ENCODE data around the gene CBFA2T2. TPM values are rescaled to one million over a fixed set of nuclear protein-coding genes. Genes with fewer than 3 reads are reported as not detected.

The CBFA2T2 gene
- total and polyA plus RNA-seq, 2 donors (not counting 3 experiments of a cell fraction or from before 2014, with no cell fraction given): 10.7 to 12.1 TPM

DNA sequence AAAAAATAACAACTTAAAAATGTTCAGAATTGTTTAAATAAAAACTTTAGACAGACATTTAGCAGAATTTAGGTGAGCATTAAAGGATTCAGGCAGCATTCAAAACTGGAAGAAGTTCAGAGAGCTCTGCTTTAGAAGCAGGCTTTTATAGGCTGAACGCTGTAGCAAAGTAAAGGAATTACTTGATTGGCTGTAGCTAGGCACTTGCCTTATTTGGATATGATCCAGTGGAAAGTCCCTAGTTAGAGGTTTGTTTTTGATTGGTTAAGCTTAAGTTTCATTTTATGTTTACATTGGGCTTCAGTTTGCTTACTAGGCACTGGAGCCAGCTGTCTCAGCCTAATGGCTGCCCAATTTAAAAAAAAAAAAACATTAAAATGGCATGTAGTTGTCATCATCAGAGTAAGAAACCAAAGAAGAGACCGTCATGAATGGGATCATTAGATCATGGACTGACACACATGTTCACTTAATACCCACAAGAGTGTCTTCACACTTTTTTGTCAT, 65.1 kb downstream of the CBFA2T2 start:
- ChIA-PET CTCF (interaction anchor here (0.7 to 1.0 kb wide), 4 partner anchors 9 to 23 kb away, joined by 3 to 6 read pairs (median 4); no protein-coding TSS in a partner anchor), POLR2A (interaction anchor here (0.6 to 1.0 kb wide), 2 partner anchors 52 to 65 kb away, joined by 4 read pairs; partner anchors contain the start of gene CBFA2T2)
- TF ChIP-seq, protein P1, sequence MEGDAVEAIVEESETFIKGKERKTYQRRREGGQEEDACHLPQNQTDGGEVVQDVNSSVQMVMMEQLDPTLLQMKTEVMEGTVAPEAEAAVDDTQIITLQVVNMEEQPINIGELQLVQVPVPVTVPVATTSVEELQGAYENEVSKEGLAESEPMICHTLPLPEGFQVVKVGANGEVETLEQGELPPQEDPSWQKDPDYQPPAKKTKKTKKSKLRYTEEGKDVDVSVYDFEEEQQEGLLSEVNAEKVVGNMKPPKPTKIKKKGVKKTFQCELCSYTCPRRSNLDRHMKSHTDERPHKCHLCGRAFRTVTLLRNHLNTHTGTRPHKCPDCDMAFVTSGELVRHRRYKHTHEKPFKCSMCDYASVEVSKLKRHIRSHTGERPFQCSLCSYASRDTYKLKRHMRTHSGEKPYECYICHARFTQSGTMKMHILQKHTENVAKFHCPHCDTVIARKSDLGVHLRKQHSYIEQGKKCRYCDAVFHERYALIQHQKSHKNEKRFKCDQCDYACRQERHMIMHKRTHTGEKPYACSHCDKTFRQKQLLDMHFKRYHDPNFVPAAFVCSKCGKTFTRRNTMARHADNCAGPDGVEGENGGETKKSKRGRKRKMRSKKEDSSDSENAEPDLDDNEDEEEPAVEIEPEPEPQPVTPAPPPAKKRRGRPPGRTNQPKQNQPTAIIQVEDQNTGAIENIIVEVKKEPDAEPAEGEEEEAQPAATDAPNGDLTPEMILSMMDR (IDR thresholded peaks at IDR 0.05; ENCODE audit: extremely low read depth in 1 of 2, insufficient read depth in 1 of 2, low read depth in 1 of 2, low read length in 2 of 2): no peak
- TF ChIP-seq FOS (IDR thresholded peaks at IDR 0.05; ENCODE audit: borderline replicate concordance, insufficient read depth, low read length): no peak
- no peak for TF ChIP-seq POLR2A (IDR thresholded peaks at IDR 0.05; ENCODE audit: low read depth, low read length)
- TF ChIP-seq EZH2 (IDR thresholded peaks at IDR 0.05; ENCODE audit: borderline replicate concordance, low read depth, low read length, severe bottlenecking): no peak
- no peak for TF ChIP-seq MYC (IDR thresholded peaks at IDR 0.05; ENCODE audit: low read depth, low read length)
- TF ChIP-seq GATA2 (IDR thresholded peaks at IDR 0.05; ENCODE audit: insufficient read depth, insufficient read length, low read depth, low read length): no peak
- no peak for TF ChIP-seq POLR2AphosphoS5 (IDR thresholded peaks at IDR 0.05; ENCODE audit: insufficient read depth, low read depth, low read length)
- TF ChIP-seq, protein P2, sequence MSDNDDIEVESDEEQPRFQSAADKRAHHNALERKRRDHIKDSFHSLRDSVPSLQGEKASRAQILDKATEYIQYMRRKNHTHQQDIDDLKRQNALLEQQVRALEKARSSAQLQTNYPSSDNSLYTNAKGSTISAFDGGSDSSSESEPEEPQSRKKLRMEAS (IDR thresholded peaks at IDR 0.05; ENCODE audit: insufficient read depth, insufficient read length): no peak
- TF ChIP-seq JUN (IDR thresholded peaks at IDR 0.05; ENCODE audit: borderline replicate concordance, insufficient read depth, insufficient read length, low read depth): no peak
- intact Hi-C loops (cut with micrococcal nuclease) (no loop called here), dilution Hi-C loops (cut with MboI; ENCODE audit: extremely low pct_ligation_motif_present, low sequenced_read_pairs) (no loop called here)
- Histone ChIP-seq H3K9ac (replicated peaks; ENCODE audit: extremely low read depth, insufficient read depth, low read length) (no peak overlapping the region), H3K27me3 (ENCODE audit: control insufficient read depth in 2 of 2, insufficient read depth in 2 of 2, low read length in 2 of 2) (no peaks in the 10 kb centered on the region), H4K20me1 (replicated peaks; ENCODE audit: control insufficient read depth, extremely low read depth, insufficient read depth, low read length) (no peaks in the 10 kb centered on the region), H3K4me1 (ENCODE audit: control insufficient read depth, extremely low read depth, insufficient read depth, low read length) (peaks cover 7% of the 10 kb centered on the region), H3K9me1 (replicated peaks; ENCODE audit: control insufficient read depth, extremely low read depth, insufficient read depth, low read length) (no peaks in the 10 kb centered on the region), H3K79me2 (ENCODE audit: control insufficient read depth, insufficient read depth, low read length) (no peaks in the 10 kb centered on the region), H3K4me3 (replicated peaks in 1 of 3; ENCODE audit: insufficient read depth in 1 of 3, low read depth in 1 of 3, low read length in 3 of 3) (no peak overlapping the region), H3K36me3 (ENCODE audit: control insufficient read depth in 2 of 2, extremely low read depth in 1 of 2, insufficient read depth in 2 of 2, low read length in 2 of 2) (no peaks in the 10 kb centered on the region), H3K4me2 (ENCODE audit: insufficient read depth, low read length) (peak overlapping the region; percentile 39), H2AFZ (ENCODE audit: low read depth, low read length) (peak overlapping the region; percentile 46), H3K9me3 (replicated peaks; ENCODE audit: control insufficient read depth, insufficient read depth, low read length) (no peaks in the 10 kb centered on the region), H3K27ac (ENCODE audit: insufficient read depth, low read depth, low read length) (no peak overlapping the region)
- DNase-seq (ENCODE audit: low read depth, low spot score) (peak; percentile 94), FAIRE-seq (peak; percentile 78)
- BruUV-seq (replicated peaks): no TSS peak
